ENCODE measurements around the gene ARHGAP25.

The ARHGAP25 gene

GRCh38 chr2:68743531-68743930 lies 8.9 kb downstream of the ARHGAP25 start:
- no peak for DNase-seq
- ATAC-seq, result no peak

- DNase-seq, result no peak
- ATAC-seq, result no peak
Measured at GRCh38 chr2:68744366-68744912, 9.8 kb downstream of the ARHGAP25 start.

- ATAC-seq, result peak; percentile 78
- DNase-seq, result no peak
Measured at GRCh38 chr2:68745006-68745405, 10.4 kb downstream of the ARHGAP25 start.

GRCh38 chr2:68746408-68746807 lies 11.8 kb downstream of the ARHGAP25 start:
- DNase-seq, result no peak

GRCh38 chr2:68747413-68747812 lies 12.8 kb downstream of the ARHGAP25 start:
- DNase-seq (no peak), ATAC-seq (no peak)

More at GRCh38 chr2:68746408-68746807, 11.8 kb downstream of the ARHGAP25 start:
- no peak for ATAC-seq

GRCh38 chr2:68747900-68748299 lies 13.3 kb downstream of the ARHGAP25 start:
- DNase-seq, result no peak
- ATAC-seq, result no peak

GRCh38 chr2:68748568-68748967 lies 14.0 kb downstream of the ARHGAP25 start:
- no peak for DNase-seq

GRCh38 chr2:68749345-68749744 lies 14.7 kb downstream of the ARHGAP25 start:
- DNase-seq (no peak), ATAC-seq (no peak)

More at GRCh38 chr2:68748568-68748967, 14.0 kb downstream of the ARHGAP25 start:
- ATAC-seq, result no peak

GRCh38 chr2:68750592-68751396 lies 16.2 kb downstream of the ARHGAP25 start:
- no peak for DNase-seq
- no peak for ATAC-seq

- peak; percentile 88 for ATAC-seq
- DNase-seq, result peak; percentile 96
Measured at GRCh38 chr2:68751397-68752339, 17.1 kb downstream of the ARHGAP25 start.

- ATAC-seq (no peak), DNase-seq (no peak)
Measured at GRCh38 chr2:68753318-68753717, 18.7 kb downstream of the ARHGAP25 start.

- no peak for ATAC-seq
- DNase-seq, result no peak
Measured at GRCh38 chr2:68755071-68755470, 20.5 kb downstream of the ARHGAP25 start.

GRCh38 chr2:68756178-68756577 lies 21.6 kb downstream of the ARHGAP25 start:
- no peak for DNase-seq

GRCh38 chr2:68757081-68757480 lies 22.5 kb downstream of the ARHGAP25 start:
- ATAC-seq, result no peak
- DNase-seq, result no peak

More at GRCh38 chr2:68756178-68756577, 21.6 kb downstream of the ARHGAP25 start:
- no peak for ATAC-seq

GRCh38 chr2:68762100-68762499 lies 27.5 kb downstream of the ARHGAP25 start:
- ATAC-seq (no peak), DNase-seq (no peak)

GRCh38 chr2:68762665-68763064 lies 28.1 kb downstream of the ARHGAP25 start:
- DNase-seq (no peak), ATAC-seq (peak; percentile 62)

- DNase-seq (no peak), ATAC-seq (no peak)
Measured at GRCh38 chr2:68764041-68764805, 29.6 kb downstream of the ARHGAP25 start.

- ATAC-seq (no peak), DNase-seq (no peak)
Measured at GRCh38 chr2:68764806-68765311, 30.2 kb downstream of the ARHGAP25 start.

GRCh38 chr2:68765739-68766375 lies 31.2 kb downstream of the ARHGAP25 start:
- DNase-seq (no peak), ATAC-seq (no peak)

- peak; percentile 55 for ATAC-seq
- DNase-seq, result peak; percentile 54
Measured at GRCh38 chr2:68766376-68766845, 31.8 kb downstream of the ARHGAP25 start.
